SU-DHL-6 (cell line): ENCODE measurements around the gene RAET1L.

Experiments
- H2AFZ ChIP-seq: fragments of 200-600 bp; sonication (generic); 2 replicates; pipeline ENCODE4 v1.6.1; 2014; ENCODE audit warnings: low read depth, mild to moderate bottlenecking, moderate library complexity, mixed read lengths, antibody characterized with exemption, low read length; ENCODE audit not compliant: severe bottlenecking
- H3F3A ChIP-seq: fragments of 200-600 bp; shearing (Covaris generic); 2 replicates; pipeline ENCODE4 v1.6.0; 2016; ENCODE audit warnings: antibody characterized with exemption, mild to moderate bottlenecking; ENCODE audit not compliant: insufficient read depth
- H3K27ac ChIP-seq: fragments of 200-600 bp; sonication (generic); 2 replicates; pipeline ENCODE4 v1.5.1; 2016; ENCODE audit warnings: low read depth, mild to moderate bottlenecking, low read length, moderate library complexity, mixed read lengths
- H3K27me3 ChIP-seq: fragments of 200-600 bp; sonication (generic), shearing (Covaris generic); 2 replicates; pipeline ENCODE4 v1.6.0; 2014; ENCODE audit warnings: mild to moderate bottlenecking, low read length
- H3K36me3 ChIP-seq: fragments of 200-600 bp; sonication (generic); 2 replicates; pipeline ENCODE4 v1.6.1; 2014; ENCODE audit warnings: mild to moderate bottlenecking, low read length, mixed read lengths
- H3K4me2 ChIP-seq: fragments of 300-600, 200-600 bp; shearing (Covaris generic), sonication (generic); 2 replicates; pipeline ENCODE4 v1.6.0; 2014; ENCODE audit warnings: low read length, low read depth, mild to moderate bottlenecking; ENCODE audit not compliant: poor library complexity, severe bottlenecking
- H3K4me3 ChIP-seq: fragments of 200-600 bp; sonication (generic); 2 replicates; pipeline ENCODE4 v1.5.1; 2014; ENCODE audit warnings: antibody characterized with exemption, low read length, mild to moderate bottlenecking, mixed read lengths; ENCODE audit not compliant: insufficient read depth, poor library complexity, severe bottlenecking
- H3K79me2 ChIP-seq: fragments of 200-600 bp; sonication (generic); 2 replicates; pipeline ENCODE4 v1.6.1; 2014; ENCODE audit warnings: mild to moderate bottlenecking, low read length, moderate library complexity; ENCODE audit not compliant: insufficient read depth
- H3K9ac ChIP-seq: fragments of 200-600 bp; sonication (generic); 2 replicates; pipeline ENCODE4 v1.7.0; 2014; ENCODE audit warnings: mild to moderate bottlenecking, low read length
- H3K9me2 ChIP-seq: fragments of 200-600 bp; sonication (generic); replicated peaks from 2 replicates; pipeline ENCODE4 v1.6.1; 2014; ENCODE audit warnings: low read length; ENCODE audit not compliant: insufficient read depth
- H3K9me3 ChIP-seq: fragments of 200-600 bp; sonication (generic); 2 replicates; pipeline ENCODE4 v1.6.1; 2014; ENCODE audit warnings: low read length, mixed read lengths; ENCODE audit not compliant: insufficient read depth
- H4K20me1 ChIP-seq: fragments of 200-600 bp; sonication (generic); 2 replicates; pipeline ENCODE4 v1.6.1; 2014; ENCODE audit warnings: low read depth, mild to moderate bottlenecking, antibody characterized with exemption, low read length, moderate library complexity, mixed read lengths
- EZH2phosphoT487 ChIP-seq: fragments of 200-600 bp; sonication (generic), shearing (Covaris generic); conservative IDR thresholded peaks from 2 replicates; pipeline ENCODE4 v1.6.1; 2018; ENCODE audit warnings: mild to moderate bottlenecking, antibody characterized with exemption, low read length, moderate library complexity, mixed read lengths
- TF ChIP-seq, protein P1 (sequence below): fragments of 200-600 bp; sonication (generic); IDR thresholded peaks from one replicate; pipeline ENCODE4 v1.5.1; 2017; ENCODE audit warnings: antibody characterized with exemption, mild to moderate bottlenecking, low read length, moderate library complexity; ENCODE audit not compliant: insufficient read depth, poor library complexity, severe bottlenecking

The RAET1L gene

DNA sequence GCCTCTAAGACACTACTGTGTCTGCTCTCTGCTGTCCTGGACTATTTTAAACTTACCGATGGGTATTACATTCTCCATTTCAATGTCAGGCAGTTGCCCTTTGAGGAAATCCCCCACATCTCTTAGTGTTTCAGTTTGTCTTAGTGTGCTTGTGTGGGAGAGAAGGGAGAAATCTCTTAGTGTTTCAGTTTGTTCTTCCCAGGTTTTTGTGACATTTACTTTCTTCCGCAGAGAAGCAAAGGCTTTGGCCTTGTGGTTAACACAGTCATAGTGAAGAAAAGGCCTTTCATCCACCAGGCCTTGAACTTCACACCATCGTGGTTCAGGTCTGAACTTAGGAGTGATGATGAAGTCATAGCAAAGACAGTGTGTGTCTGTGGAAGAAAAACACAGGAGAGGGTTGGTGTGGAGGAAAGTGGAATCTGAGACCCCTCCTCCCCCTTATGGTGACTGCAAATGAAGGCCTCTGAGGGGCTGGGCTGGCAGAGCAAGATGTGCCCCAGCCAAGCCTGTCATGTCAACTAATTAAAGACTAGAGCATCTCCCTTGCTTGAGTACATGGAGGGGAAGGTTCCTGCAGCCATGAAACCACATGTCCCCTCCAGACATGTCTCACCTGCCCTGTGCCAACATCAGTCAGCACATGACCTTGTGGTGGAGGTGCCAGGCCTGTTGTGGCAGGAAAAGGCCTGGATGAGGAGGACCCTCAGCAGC lies 23.9 kb downstream of the RAET1L start:
- no peak overlapping the region for H2AFZ ChIP-seq
- H4K20me1 ChIP-seq: no peaks in the 10 kb centered on the region
- no peaks in the 10 kb centered on the region for H3K9me2 ChIP-seq
- no peaks in the 10 kb centered on the region for H3K36me3 ChIP-seq
- H3K9ac ChIP-seq: no peak overlapping the region
- H3K27ac ChIP-seq: no peak overlapping the region
- no peaks in the 10 kb centered on the region for H3K79me2 ChIP-seq
- H3F3A ChIP-seq: no peaks in the 10 kb centered on the region
- H3K4me2 ChIP-seq: no peak overlapping the region
- TF ChIP-seq, protein P1, sequence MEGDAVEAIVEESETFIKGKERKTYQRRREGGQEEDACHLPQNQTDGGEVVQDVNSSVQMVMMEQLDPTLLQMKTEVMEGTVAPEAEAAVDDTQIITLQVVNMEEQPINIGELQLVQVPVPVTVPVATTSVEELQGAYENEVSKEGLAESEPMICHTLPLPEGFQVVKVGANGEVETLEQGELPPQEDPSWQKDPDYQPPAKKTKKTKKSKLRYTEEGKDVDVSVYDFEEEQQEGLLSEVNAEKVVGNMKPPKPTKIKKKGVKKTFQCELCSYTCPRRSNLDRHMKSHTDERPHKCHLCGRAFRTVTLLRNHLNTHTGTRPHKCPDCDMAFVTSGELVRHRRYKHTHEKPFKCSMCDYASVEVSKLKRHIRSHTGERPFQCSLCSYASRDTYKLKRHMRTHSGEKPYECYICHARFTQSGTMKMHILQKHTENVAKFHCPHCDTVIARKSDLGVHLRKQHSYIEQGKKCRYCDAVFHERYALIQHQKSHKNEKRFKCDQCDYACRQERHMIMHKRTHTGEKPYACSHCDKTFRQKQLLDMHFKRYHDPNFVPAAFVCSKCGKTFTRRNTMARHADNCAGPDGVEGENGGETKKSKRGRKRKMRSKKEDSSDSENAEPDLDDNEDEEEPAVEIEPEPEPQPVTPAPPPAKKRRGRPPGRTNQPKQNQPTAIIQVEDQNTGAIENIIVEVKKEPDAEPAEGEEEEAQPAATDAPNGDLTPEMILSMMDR: no peak
- no peak for TF ChIP-seq EZH2phosphoT487
- no peaks in the 10 kb centered on the region for H3K9me3 ChIP-seq
- no peaks in the 10 kb centered on the region for H3K27me3 ChIP-seq
- H3K4me3 ChIP-seq: no peak overlapping the region

DNA sequence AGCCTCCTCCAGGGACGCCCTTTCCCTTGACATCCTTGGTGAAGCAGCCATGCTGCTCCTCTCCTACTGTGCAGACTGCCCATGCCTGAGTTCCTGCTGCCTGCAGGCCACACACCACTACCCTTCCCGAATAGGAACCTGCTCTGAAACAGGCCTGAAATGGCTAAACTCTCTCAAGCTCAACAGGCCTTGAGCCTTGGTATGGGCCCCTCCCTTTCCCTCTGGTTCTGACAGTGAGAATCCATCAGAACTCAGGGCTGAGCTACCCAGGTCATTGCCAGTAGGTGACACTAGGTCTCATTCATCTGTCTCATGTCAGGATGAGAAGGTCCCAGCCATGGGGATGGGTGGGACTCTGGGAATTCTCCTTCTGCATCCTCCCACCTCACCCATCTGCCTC lies 25.7 kb downstream of the RAET1L start:
- no peak overlapping the region for H3K4me2 ChIP-seq
- TF ChIP-seq, protein P1: no peak
- TF ChIP-seq EZH2phosphoT487: no peak
- H3K36me3 ChIP-seq: no peaks in the 10 kb centered on the region
- H3K27ac ChIP-seq: no peak overlapping the region
- no peak overlapping the region for H3K4me3 ChIP-seq
- no peaks in the 10 kb centered on the region for H4K20me1 ChIP-seq
- H3K9ac ChIP-seq: no peak overlapping the region
- no peaks in the 10 kb centered on the region for H3F3A ChIP-seq
- no peaks in the 10 kb centered on the region for H3K9me3 ChIP-seq
- H3K9me2 ChIP-seq: no peaks in the 10 kb centered on the region
- H2AFZ ChIP-seq: no peak overlapping the region
- no peaks in the 10 kb centered on the region for H3K79me2 ChIP-seq
- no peaks in the 10 kb centered on the region for H3K27me3 ChIP-seq

DNA sequence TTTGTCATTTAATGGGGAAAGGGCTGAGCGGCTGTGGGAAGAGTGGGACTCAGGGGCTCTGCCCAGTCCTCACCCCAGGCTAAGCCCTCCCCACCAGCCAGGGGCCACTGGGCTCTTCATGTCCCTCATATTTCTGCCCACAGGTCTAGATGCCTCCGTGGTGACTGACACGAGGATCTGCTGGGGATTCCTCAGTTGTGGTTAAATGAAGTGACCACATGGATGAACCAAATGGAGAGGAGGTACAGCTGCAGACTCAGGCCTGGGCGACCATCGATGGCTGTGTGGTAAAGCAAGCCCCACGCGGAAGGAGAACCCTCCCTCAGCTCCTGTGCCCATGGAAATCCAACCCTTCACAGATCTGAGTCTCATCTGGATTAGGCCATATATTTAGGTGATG lies 29.4 kb downstream of the RAET1L start:
- Histone ChIP-seq H3K9me2 (no peaks in the 10 kb centered on the region), H3K9ac (no peak overlapping the region), H3F3A (no peaks in the 10 kb centered on the region), H3K27me3 (no peaks in the 10 kb centered on the region), H4K20me1 (no peaks in the 10 kb centered on the region), H3K9me3 (no peaks in the 10 kb centered on the region), H3K4me3 (no peak overlapping the region), H3K36me3 (no peaks in the 10 kb centered on the region), H3K27ac (no peak overlapping the region), H2AFZ (no peak overlapping the region), H3K79me2 (no peaks in the 10 kb centered on the region), H3K4me2 (no peak overlapping the region)
- TF ChIP-seq EZH2phosphoT487: no peak
- TF ChIP-seq, protein P1: no peak
